HG02981 (cell line): ENCODE measurements around the gene ERVK3-1.
"Not testable (repeated sequence)": the region's sequence is repeated elsewhere in the genome, so short reads cannot be mapped to it uniquely, and the experiment has no call there.

Experiments used
- ATAC-seq: cut with Tn5 transposase; IDR thresholded peaks from one replicate; pipeline ENCODE4 v1.9.1; 2021; ENCODE audit warnings: mild to moderate bottlenecking, moderate library complexity; ENCODE audit not compliant: unreplicated experiment

The ERVK3-1 gene

GRCh38 chr19:58338825-58339558, 33.8 kb downstream of the ERVK3-1 start:
- ATAC-seq: no peak

DNA sequence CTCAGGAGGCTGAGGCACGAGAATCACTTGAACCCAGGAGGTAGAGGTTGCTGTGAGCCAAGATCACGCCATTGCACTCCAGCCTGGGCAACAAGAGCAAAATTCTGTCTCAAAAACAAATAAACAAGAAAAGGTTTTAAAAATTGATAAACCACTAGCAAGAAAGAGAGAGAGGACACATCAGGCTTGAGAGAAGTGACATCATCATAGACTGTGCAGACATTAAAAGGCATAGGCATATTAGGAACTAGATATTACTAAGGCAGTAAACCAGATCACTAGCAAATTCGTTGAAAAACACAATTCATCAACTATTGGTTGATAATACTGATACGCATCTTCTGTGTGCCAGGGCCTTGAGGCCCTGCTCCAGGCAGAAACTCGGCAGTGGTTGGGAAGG, 40.4 kb downstream of the ERVK3-1 start:
- no peak for ATAC-seq

GRCh38 chr19:58346961-58347929, 42.1 kb downstream of the ERVK3-1 start:
- peak; percentile 85 for ATAC-seq

- ATAC-seq: not testable (repeated sequence)
These were observed 42.9 kb downstream of the ERVK3-1 start for GRCh38 chr19:58348080-58348479.

- no peak for ATAC-seq
These were observed 44.4 kb downstream of the ERVK3-1 start for GRCh38 chr19:58349590-58349989.

GRCh38 chr19:58350001-58350861, 45.1 kb downstream of the ERVK3-1 start:
- ATAC-seq: no peak

- no peak for ATAC-seq
These were observed 45.8 kb downstream of the ERVK3-1 start for GRCh38 chr19:58350871-58351557.

GRCh38 chr19:58351558-58351878, 46.3 kb downstream of the ERVK3-1 start:
- ATAC-seq: no peak

DNA sequence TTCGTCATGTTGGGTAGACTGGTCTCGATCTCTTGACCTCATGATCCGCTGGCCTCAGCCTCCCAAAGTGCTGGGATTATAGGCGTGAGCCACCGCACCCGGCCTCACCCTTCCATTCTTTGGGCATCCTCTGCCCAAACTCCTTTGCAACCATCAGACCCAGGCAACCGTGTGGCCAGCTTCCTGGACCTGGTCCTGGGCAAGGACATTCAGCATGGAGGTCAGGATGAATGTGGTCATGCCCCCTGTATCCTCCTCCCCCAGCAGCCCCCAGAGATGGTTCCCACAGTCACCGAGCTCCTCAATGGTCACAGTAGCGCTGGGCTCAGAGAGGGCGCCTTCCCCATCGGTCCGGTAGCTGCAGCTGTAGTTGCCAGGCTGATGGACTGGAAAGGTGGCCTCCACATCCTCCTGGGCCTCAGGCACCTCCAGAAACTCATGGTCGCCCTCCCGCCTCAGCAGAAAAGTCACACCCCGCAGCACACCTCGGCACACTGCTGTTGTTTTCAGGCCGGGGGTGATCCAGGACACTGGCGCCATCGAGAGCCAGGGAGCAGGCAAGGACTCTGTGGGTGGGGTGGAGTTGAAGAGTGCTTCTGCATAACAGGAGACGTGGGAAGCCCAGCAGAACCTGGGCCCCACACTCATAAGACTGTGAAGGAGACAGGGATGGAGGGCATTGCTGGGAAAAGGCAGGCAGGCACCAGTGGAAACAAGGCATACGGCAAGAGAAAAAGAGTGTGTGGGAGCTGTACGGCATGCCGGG, 47.0 kb downstream of the ERVK3-1 start:
- no peak for ATAC-seq

- ATAC-seq: no peak
These were observed 47.8 kb downstream of the ERVK3-1 start, which contains the start of gene A1BG for GRCh38 chr19:58352760-58353671. Gene A1BG, minus strand, starts transcription at chr19:58353492. Its CDS starts 55 bp downstream, at chr19:58353437.

DNA sequence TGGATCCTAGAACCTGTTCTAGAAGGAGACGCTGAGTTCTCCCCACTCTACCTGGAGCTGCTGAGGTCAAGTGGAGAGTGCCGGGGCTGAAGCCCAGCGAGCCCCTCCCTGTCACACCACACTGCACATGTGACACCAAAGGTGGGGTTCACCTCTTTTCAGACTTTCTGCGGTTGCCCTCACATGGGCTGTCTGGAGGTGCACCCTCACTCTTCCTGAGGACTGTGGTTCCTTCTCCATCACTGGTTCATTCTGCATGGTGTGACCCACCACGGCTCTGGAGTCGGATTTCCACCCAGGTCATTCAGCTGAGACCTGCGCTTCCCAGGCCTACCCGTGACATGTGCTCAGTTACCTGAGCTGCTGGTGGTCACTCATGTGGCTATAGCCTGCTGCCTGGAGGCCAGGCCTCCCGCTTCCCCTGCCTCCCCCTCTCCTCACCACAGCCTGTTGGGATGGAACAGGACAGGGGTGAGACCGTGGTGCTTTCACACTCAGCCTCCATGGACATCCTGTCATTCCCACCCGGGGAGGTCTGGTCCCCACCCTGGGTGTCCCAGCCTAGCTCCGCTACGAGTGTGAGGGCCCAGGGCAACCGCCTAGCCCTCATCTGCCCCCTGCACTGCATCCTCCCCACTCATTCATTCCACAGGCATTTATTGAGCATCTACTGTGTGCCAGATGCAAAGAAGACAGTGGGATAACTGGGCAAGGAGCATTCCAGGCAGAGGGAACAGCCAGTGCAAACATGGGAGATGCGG, 48.7 kb downstream of the ERVK3-1 start:
- no peak for ATAC-seq

DNA sequence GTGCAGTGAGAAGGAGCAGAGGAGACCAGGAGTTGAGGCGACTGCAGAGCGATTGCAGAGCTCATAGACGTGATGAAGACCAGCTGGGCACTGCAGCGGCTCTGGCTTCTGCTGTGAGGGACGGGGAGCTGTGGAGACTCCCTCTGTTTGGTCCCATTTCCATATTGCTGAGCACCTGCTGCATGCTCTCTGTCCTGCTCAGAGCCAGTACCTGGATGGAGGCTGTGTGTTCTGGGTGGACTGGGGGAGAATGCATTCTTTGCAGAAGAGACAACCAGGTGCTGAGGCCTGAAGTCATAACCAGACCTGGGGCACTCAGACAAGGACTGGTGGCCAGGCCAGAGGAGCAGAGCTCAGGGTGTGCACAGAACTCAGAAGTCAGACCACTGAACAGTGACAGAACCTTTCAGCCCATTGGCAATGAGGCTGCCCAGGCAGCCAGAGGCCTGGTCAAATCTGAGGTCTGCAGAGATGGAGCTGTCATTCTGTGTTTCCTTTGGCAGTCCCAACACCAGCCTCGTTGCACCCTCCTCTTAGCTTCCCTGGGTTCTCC, 49.4 kb downstream of the ERVK3-1 start:
- no peak for ATAC-seq

DNA sequence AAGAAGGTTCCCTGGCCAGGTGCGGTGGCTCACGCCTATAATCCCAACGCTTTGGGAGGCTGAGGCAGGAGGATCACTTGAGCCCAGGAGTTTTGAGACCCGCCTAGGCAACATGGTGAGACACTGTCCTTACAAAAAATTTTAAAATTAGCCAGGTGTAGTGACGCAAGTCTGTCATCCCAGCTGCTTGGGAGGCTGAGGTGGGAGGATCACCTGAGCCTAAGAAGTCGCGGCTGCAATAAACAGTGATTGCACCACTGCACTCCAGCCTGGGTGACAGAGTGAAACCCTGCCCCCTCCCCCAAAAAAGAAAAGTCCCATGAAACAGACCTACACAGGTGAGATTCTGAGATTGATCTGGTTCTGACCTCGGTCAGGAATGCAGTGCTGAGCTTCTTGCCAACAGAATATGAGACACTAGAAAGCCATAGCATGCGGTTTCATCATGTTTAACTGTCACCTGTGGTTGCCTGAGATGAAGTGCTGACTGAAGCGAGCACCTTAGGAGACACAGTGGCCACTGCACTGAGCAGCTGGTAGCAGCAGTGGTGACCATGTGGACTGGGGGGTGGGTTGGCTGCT, 50.1 kb downstream of the ERVK3-1 start:
- no peak for ATAC-seq

DNA sequence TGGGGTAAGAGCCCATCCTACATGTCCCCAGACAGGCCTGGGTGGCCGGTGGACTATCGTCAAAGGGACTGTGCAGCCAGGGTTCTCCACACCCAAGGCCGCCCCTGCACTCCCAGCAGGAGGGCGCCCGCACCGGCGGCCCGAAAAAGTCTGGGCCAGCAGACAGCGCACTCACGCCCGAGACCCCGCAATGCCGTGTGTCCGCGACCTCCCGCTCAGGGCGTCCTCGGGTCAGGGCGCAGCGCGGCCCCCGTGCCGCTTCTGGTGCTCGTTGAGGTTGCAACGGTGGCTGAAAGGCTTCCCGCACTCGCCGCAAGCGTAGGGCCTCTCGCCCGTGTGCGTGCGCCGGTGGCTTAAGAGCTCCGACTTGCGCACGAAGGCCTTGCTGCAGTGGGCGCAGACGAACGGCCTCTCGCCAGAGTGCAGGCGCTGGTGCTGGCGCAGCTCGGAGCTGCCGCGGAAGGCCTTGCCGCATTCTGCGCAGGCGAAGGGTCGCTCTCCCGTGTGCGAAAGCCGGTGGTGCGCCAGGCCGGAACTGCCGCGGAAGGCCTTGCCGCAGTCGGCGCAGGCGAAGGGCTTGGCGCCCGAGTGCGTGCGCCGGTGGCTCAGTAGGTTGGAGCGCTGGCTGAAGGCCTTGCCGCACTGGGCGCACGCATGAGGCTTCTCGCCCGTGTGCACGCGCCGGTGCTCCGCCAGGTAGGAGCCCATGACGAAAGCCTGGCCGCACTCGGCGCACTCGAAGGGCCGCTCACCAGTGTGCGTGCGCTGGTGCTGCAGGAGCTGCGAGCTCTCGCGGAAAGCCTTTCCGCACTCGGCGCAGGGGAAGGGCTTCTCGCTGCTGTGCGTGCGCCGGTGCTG, 51.0 kb downstream of the ERVK3-1 start:
- ATAC-seq: no peak

GRCh38 chr19:58356766-58357480, 51.7 kb downstream of the ERVK3-1 start:
- ATAC-seq: no peak
